ENCODE data around the gene ZBTB44.

- TF ChIP-seq EZH2 (IDR thresholded peaks at IDR 0.05) (no peak), POLR2AphosphoS5 (IDR thresholded peaks at IDR 0.05; ENCODE audit: borderline replicate concordance, low read depth, low read length) (no peak), FOXP2 (optimal IDR thresholded peaks at IDR 0.05; ENCODE audit: control extremely low read depth, extremely low read length, insufficient read depth) (no peak)
Measured at GRCh38 chr11:130314184-130314749, 450 bp downstream of the ZBTB44 start.
